Common myeloid progenitor, CD34-positive (primary cell): ENCODE results near the gene MRPL10.
A peak's percentile ranks its signal among the peaks of the same experiment; 100 is the strongest.

Experiments
- CTCF ChIA-PET: fragments of 350-600 bp; sonication (Branson Sonifier 250); formaldehyde crosslinking; loops from one replicate; lab custom pipeline; 2021; ENCODE audit warnings: antibody characterized with exemption; lab: Charles Lee
- POLR2A ChIA-PET: fragments of 350-600 bp; sonication (Branson Sonifier 250); formaldehyde crosslinking; loops from one replicate; lab custom pipeline; 2021; ENCODE audit warnings: antibody characterized with exemption; lab: Charles Lee
- DNase-seq, 3 donors: peaks; one replicate each; pipeline versions ENCODE4 v3.0.0 to v3.0.0-alpha.2; 2013
- H3K27ac ChIP-seq, 2 experiments: 1 replicate in 1 of 2; 2 replicates in 1 of 2; pipeline ENCODE4 v1.7.0; 2013; ENCODE audit warnings: inconsistent platforms in 2 of 2, low read length in 2 of 2, mild to moderate bottlenecking in 2 of 2, low read depth in 1 of 2, moderate library complexity in 1 of 2; ENCODE audit not compliant: severe bottlenecking in 2 of 2, insufficient read depth in 1 of 2, poor library complexity in 1 of 2
- H3K27me3 ChIP-seq, 5 experiments: replicated peaks in 2 of 5; 1 replicate in 3 of 5; 2 replicates in 2 of 5; pipeline versions ENCODE4 v1.6.1 to v1.7.0; 2013; ENCODE audit warnings: low read length in 4 of 5, mild to moderate bottlenecking in 2 of 5, moderate library complexity in 2 of 5, inconsistent platforms in 1 of 5; ENCODE audit not compliant: insufficient read depth in 5 of 5, control insufficient read depth in 4 of 5
- H3K36me3 ChIP-seq, 4 experiments: 1 replicate in 2 of 4; 2 replicates in 2 of 4; pipeline versions ENCODE4 v1.6.1 to v1.7.0; 2013; ENCODE audit warnings: low read length in 3 of 4, control low read depth in 1 of 4, mild to moderate bottlenecking in 1 of 4; ENCODE audit not compliant: control insufficient read depth in 4 of 4, insufficient read depth in 4 of 4
- H3K4me1 ChIP-seq, 4 experiments: 1 replicate in 3 of 4; 2 replicates in 1 of 4; pipeline versions ENCODE4 v1.6.1 to v1.7.1; 2013; ENCODE audit warnings: low read length in 3 of 4, mild to moderate bottlenecking in 3 of 4, control low read depth in 1 of 4, inconsistent platforms in 1 of 4, moderate library complexity in 1 of 4; ENCODE audit not compliant: control insufficient read depth in 4 of 4, insufficient read depth in 4 of 4; ENCODE audit errors: control extremely low read depth in 1 of 4
- H3K4me3 ChIP-seq, 7 experiments: 1 replicate in 4 of 7; 2 replicates in 3 of 7; pipeline versions ENCODE4 v1.5.1 to v1.7.0; 2013; ENCODE audit warnings: mild to moderate bottlenecking in 7 of 7, low read length in 6 of 7, moderate library complexity in 6 of 7, inconsistent platforms in 2 of 7, low read depth in 2 of 7, control low read depth in 1 of 7; ENCODE audit not compliant: insufficient read depth in 4 of 7, control insufficient read depth in 1 of 7; ENCODE audit errors: extremely low read depth in 1 of 7
- H3K9me3 ChIP-seq, 5 experiments: 1 replicate in 4 of 5; 2 replicates in 1 of 5; pipeline versions ENCODE4 v1.6.1 to v1.7.1; 2013; ENCODE audit warnings: low read length in 4 of 5, mild to moderate bottlenecking in 2 of 5, inconsistent platforms in 1 of 5, low read depth in 1 of 5, moderate library complexity in 1 of 5; ENCODE audit not compliant: control insufficient read depth in 4 of 5, insufficient read depth in 2 of 5; ENCODE audit errors: control extremely low read depth in 1 of 5
- WGBS: methylation state at CpG from one replicate; pipeline ENCODE4 v1.1.5; 2013; ENCODE audit not compliant: insufficient coverage; 5-methylcytosine and 5-hydroxymethylcytosine counted together

Gene MRPL10

DNA sequence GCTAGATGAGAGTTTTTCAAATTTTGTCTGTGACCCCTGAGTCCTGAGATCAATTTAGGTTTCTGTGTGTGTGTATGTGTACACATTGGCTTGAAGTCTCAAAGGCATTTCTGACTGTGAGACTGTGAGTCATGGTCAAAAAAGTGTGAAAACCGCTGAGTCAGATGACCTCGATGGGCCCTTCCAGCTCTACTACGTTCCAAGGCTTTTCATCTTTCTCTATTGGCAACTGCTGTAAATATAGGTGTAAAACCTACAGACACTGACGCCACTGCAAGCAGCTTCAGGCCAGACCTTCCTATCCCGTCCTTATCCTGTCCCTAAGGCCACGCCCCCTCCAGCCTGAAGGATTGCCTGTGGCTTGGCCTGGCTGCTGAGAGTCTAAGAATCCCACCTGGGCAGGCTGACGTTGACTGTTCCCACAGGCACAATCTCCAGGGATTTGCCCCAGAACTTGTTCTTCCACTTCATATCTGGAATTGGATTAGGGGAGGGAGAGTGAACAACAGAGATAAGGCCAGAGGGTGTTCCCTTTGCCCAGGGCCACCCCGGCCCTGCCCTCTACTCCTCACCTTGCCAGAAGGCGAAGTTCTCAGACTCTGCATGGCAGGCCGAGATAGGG is 21.0 kb downstream of the MRPL10 start:
- Histone ChIP-seq H3K4me3 (no peak overlapping the region), H3K9me3 (no peaks in the 10 kb centered on the region), H3K27ac (no peak overlapping the region), H3K36me3 (peaks cover 8 to 80% (median 56%) of the 10 kb centered on the region in 4 experiments), H3K27me3 (no peaks in the 10 kb centered on the region), H3K4me1 (no peaks in the 10 kb centered on the region)
- 79% methylated on average over 7 of the region's 10 CpGs for WGBS
- ChIA-PET POLR2A (no interaction called here), CTCF (interaction anchor here (1.2 kb wide), 1 partner anchor 20 kb away, joined by 4 read pairs; no protein-coding TSS in a partner anchor)
- DNase-seq, result peak in 2 of 3 donors; percentile 30 to 31

DNA sequence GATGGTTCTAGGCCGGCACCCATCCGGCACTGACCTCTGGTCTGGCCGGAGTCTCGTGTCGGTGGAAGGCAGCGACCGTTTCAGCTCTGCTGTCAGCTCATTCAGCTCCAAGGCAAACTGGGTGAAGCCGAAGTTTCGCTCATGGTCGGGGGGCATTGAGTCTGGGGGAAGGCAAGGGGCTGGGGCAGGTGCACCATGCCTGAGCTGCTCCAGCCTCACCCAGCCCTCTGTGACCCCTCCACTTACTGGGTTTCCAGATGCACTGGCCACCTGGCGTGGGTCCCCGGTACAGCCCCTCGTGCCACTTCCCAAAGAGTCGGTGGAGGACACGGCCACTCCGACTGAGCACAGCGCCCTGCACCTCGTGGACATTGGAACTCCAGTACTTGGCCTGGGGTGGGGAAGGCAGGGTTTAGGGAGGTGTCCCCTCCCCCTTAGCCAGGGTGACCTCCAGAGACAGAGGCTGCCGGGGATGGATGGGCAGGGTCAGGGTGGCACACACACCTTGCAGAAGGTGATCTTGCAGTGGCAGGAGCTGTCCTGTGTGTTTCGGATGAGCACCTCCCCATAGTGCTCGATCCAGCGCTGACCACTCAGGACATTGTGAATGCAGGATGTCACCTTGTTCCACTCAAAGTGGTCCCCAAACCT is 22.4 kb downstream of the MRPL10 start:
- ChIA-PET CTCF (no interaction called here), POLR2A (no interaction called here)
- no peak overlapping the region for H3K27ac ChIP-seq
- no peak for DNase-seq
- no peaks in the 10 kb centered on the region for H3K9me3 ChIP-seq
- H3K4me1 ChIP-seq, result no peaks in the 10 kb centered on the region
- no peaks in the 10 kb centered on the region for H3K27me3 ChIP-seq
- WGBS, result 96% methylated on average over 19 of the region's 22 CpGs
- H3K4me3 ChIP-seq, result no peak overlapping the region
- peaks cover 8 to 68% (median 46%) of the 10 kb centered on the region in 4 experiments for H3K36me3 ChIP-seq

DNA sequence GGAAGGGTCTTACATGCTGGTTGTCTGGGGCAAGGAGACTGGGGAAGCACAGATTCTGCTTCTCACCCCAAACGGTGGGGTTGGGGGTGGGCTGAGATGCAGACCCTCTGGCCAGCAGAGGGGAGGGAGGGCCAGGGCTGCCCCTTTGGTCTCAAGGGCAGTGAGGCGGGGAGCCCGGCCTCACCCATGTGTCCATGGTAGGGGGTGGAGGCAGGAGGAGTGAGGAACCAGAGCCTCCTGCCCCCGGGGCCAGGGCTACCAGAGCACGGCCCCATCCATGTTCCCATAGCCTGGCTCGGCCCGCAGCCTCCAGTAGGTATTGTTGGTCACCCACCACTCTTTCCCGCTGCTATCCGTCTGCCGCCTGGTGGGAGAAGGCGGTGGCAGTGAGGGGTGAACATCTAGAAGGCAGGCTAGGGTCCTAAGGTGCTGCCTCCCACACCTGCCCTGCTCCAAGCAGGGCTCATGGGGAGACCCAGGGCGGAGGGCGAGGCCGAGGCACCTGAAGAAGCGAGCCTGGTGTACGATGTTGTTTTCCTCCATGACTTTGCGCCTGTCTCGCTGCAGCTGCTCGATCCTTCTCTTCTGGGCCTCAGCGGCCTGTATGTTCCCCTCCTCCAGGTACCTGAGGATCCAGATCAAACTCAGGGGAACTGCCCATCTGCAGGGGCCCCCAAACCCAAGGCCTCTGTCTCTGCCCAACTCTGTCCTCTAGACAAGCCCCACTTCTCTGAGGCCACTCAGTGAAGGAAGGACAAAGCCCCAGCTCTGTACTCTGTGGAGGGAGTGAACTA is 23.1 kb downstream of the MRPL10 start:
- WGBS, result 94% methylated on average over 20 of the region's 20 CpGs
- DNase-seq, result no peak
- ChIA-PET POLR2A (no interaction called here), CTCF (interaction anchor here (1.5 kb wide), 1 partner anchor 14 kb away, joined by 3 read pairs; no protein-coding TSS in a partner anchor)
- Histone ChIP-seq H3K27me3 (peaks cover 0 to 2% (median 0%) of the 10 kb centered on the region in 5 experiments), H3K4me1 (no peaks in the 10 kb centered on the region), H3K27ac (no peak overlapping the region), H3K4me3 (no peak overlapping the region), H3K9me3 (no peaks in the 10 kb centered on the region), H3K36me3 (peaks cover 7 to 60% (median 43%) of the 10 kb centered on the region in 4 experiments)

DNA sequence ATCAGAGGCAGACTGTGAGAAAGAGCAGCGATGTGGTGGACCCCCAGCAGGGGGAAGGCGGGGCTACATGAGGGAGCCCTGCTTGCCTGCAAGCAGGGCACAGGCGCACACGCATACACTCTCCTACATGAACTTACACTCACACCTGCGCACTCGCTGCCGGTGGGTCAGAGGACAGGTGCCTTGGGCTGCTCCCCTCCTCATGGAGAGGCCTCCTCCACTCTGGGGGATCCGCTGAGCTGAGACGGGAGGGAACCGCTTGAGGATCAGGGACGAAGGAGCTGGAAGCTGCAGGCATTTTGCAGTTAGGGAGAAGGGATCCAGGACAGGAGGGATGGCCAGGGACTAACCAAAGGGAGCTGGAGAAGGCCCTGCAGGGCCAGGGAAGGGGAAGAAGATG is 23.9 kb downstream of the MRPL10 start:
- Histone ChIP-seq H3K36me3 (peaks cover 6 to 54% (median 36%) of the 10 kb centered on the region in 4 experiments), H3K4me1 (no peaks in the 10 kb centered on the region), H3K27me3 (peaks cover 0 to 2% (median 0%) of the 10 kb centered on the region in 5 experiments), H3K27ac (no peak overlapping the region), H3K4me3 (no peak overlapping the region), H3K9me3 (no peaks in the 10 kb centered on the region)
- ChIA-PET POLR2A (no interaction called here), CTCF (interaction anchor here (1.5 kb wide), 1 partner anchor 15 kb away, joined by 3 read pairs; no protein-coding TSS in a partner anchor)
- DNase-seq, result no peak
- 97% methylated on average over 5 of the region's 11 CpGs for WGBS

DNA sequence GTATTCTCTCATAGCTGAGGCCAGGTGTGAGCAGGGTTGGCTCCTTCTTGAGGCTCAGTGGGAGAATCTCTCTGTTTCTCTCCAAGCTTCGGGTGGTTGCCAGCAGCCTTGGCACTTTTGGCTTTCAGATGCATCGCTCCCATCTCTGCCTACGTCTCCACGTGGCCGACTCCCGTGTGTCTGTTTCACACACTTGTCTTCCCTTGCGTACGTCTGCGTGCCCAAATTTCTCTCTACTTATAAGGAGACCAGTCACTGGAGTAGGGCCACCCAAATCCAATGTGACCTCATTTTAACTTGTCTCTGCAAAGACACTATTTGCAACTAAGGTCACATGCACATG is 24.5 kb downstream of the MRPL10 start:
- H3K27ac ChIP-seq, result no peak overlapping the region
- 95% methylated on average over 9 of the region's 9 CpGs for WGBS
- no peaks in the 10 kb centered on the region for H3K4me1 ChIP-seq
- ChIA-PET POLR2A (no interaction called here), CTCF (interaction anchor here (1.5 kb wide), 1 partner anchor 16 kb away, joined by 3 read pairs; no protein-coding TSS in a partner anchor)
- peaks cover 3 to 49% (median 34%) of the 10 kb centered on the region in 4 experiments for H3K36me3 ChIP-seq
- DNase-seq, result no peak
- H3K4me3 ChIP-seq, result no peak overlapping the region
- H3K27me3 ChIP-seq, result peaks cover 0 to 2% (median 0%) of the 10 kb centered on the region in 5 experiments
- no peaks in the 10 kb centered on the region for H3K9me3 ChIP-seq

DNA sequence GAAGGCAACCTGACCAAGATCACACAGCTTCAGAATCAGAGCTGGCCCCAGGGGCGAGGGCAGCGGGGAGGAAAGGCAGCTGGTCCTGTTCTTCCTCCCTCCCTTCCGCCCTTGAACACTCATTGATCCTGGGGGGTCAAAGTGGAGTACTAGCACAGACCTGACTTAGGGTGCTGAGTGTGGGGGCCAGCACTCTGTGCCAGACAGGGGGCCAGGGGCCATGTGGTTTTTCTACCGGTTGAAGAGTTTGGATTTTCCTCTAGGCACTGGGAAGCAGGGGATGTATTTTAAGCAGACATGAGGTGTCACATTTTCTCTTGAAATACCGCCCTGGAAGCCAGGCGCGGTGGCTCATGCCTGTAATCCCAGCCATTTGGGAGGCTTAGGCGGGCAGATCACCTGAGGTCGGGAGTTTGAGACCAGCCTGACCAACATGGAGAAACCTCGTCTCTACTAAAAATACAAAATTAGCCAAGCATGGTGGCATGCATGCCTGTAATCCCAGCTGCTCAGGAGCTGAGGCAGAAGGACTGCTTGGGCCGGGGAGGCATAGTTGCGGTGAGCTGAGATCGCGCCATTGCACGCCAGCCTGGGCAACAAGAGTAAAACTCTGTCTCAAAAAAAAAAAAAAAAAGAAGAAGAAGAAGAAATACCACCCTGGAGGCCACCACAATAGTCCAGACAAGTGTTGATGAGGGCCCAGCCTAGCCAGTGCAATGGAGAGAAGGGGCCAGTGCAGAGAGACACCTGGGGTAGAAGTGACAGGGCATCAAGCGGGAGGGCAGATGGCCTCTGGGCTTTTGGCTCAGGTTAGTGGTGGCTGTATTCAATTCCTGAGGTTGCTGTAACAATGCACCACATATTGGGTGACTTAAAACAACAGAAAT is 25.1 kb downstream of the MRPL10 start:
- ChIA-PET CTCF (interaction anchor here (1.3 to 1.5 kb wide), 2 partner anchors 16 kb away, joined by 3 read pairs; no protein-coding TSS in a partner anchor), POLR2A (no interaction called here)
- Histone ChIP-seq H3K36me3 (peaks cover 0 to 44% (median 30%) of the 10 kb centered on the region in 4 experiments), H3K27ac (no peak overlapping the region), H3K9me3 (no peaks in the 10 kb centered on the region), H3K4me3 (no peak overlapping the region), H3K27me3 (peaks cover 0 to 2% (median 0%) of the 10 kb centered on the region in 5 experiments), H3K4me1 (no peaks in the 10 kb centered on the region)
- DNase-seq, result no peak
- WGBS, result 90% methylated on average over 9 of the region's 16 CpGs
